NT2/D1 (cell line): ENCODE measurements around the gene CLCN5.

ENCODE experiments used
- DNase-seq: peaks from one replicate; pipeline ENCODE4 v3.0.0-alpha.2; 2011; ENCODE audit warnings: low read depth, low spot score
- H3K27me3 ChIP-seq: 2 replicates; pipeline ENCODE4 v1.6.0; 2011; ENCODE audit warnings: mild to moderate bottlenecking; ENCODE audit not compliant: insufficient read length, insufficient read depth
- H3K36me3 ChIP-seq: 2 replicates; pipeline ENCODE4 v1.6.1; 2011; ENCODE audit warnings: mild to moderate bottlenecking, low read length, mixed read lengths; ENCODE audit not compliant: insufficient read depth, insufficient read length
- H3K4me1 ChIP-seq: 2 replicates; pipeline ENCODE4 v1.5.1; 2011; ENCODE audit not compliant: insufficient read depth, insufficient read length
- H3K4me3 ChIP-seq: 2 replicates; pipeline ENCODE4 v1.5.1; 2011; ENCODE audit warnings: low read depth; ENCODE audit not compliant: insufficient read length
- H3K9ac ChIP-seq: 2 replicates; pipeline ENCODE4 v1.6.0; 2011; ENCODE audit warnings: low read depth; ENCODE audit not compliant: insufficient read length
- H3K9me3 ChIP-seq: 2 replicates; pipeline ENCODE4 v1.5.1; 2011; ENCODE audit warnings: mild to moderate bottlenecking, low read length; ENCODE audit not compliant: insufficient read depth
- SUZ12 ChIP-seq: IDR thresholded peaks from 2 replicates; pipeline ENCODE4 v1.6.1; 2011; ENCODE audit not compliant: insufficient read length, insufficient read depth; ENCODE audit errors: extremely low read depth
- YY1 ChIP-seq: IDR thresholded peaks from 2 replicates; pipeline ENCODE4 v1.6.1; 2011; ENCODE audit not compliant: insufficient read length, insufficient read depth
- ZNF274 ChIP-seq: IDR thresholded peaks from 2 replicates; pipeline ENCODE4 v1.6.1; 2011; ENCODE audit warnings: mild to moderate bottlenecking, low read depth, low read length

Gene CLCN5

DNA sequence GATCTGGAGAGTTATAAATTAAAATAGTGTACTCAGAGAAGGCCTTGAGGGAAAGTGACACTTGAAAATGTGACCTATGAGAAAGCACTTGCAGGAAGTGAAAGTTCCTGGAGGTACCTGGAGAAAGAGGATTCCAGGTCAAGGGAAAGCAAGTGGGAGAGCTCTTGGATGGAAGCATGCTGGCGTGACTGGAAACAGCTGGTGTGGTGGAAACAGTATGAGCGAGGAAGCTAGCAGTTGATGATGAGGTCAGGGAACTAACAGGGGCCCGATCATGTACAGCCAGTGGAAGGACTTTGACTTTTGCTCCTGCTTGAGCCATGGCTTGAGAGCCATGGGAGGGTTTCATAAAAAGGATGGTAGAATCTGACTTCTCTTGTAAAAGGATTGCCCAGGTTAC lies 9.5 kb upstream of the CLCN5 start:
- H3K9ac ChIP-seq = no peak overlapping the region
- no peak for DNase-seq
- no peak for TF ChIP-seq YY1
- TF ChIP-seq ZNF274 = no peak
- TF ChIP-seq SUZ12 = no peak
- no peaks in the 10 kb centered on the region for H3K4me1 ChIP-seq
- H3K27me3 ChIP-seq = no peaks in the 10 kb centered on the region
- H3K9me3 ChIP-seq = no peaks in the 10 kb centered on the region
- no peaks in the 10 kb centered on the region for H3K36me3 ChIP-seq
- H3K4me3 ChIP-seq = no peak overlapping the region

DNA sequence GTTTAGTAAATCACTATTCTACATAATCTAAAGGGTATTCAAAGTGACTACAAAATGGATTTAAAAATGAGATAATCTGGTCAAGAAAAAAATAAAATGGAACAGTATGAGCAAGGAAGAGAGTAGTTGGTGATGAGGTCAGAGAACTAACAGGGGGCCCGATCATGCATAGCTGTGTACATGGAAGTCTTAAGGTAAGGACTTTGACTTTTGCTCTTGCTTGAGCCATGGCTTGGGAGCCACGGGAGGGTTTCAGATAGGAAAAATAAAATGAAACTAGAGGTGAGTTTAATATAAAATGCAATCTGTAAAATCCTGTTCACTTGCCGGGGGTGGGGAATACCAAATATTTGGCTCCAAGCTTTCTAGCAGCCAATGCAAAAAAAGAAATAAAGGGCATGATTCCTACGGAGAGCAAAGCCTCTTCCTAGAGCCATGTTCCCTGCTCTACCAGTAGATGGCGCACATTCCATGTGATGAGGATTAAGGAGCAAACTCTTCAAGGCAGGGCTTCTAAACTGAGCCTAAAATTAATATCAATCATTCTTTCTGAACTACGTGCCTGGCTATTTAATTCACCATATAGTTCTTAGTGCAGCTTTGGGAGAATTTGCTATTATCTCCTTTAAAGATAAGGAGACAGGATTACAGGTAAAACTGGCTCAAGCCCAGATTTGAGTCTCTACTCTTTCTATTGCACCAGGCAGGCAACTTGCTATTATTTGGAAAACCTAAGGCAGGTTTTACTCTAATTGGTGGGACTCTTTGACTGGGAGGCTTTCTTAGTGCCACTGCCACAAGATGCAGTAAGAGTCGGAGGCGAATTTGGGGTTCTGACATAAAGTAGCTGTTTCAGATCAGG lies 6.8 kb upstream of the CLCN5 start:
- Histone ChIP-seq H3K4me1 (no peaks in the 10 kb centered on the region), H3K4me3 (no peak overlapping the region), H3K9me3 (no peaks in the 10 kb centered on the region), H3K27me3 (no peaks in the 10 kb centered on the region), H3K36me3 (no peaks in the 10 kb centered on the region), H3K9ac (no peak overlapping the region)
- peak; percentile 23 for DNase-seq
- no peak for TF ChIP-seq SUZ12

DNA sequence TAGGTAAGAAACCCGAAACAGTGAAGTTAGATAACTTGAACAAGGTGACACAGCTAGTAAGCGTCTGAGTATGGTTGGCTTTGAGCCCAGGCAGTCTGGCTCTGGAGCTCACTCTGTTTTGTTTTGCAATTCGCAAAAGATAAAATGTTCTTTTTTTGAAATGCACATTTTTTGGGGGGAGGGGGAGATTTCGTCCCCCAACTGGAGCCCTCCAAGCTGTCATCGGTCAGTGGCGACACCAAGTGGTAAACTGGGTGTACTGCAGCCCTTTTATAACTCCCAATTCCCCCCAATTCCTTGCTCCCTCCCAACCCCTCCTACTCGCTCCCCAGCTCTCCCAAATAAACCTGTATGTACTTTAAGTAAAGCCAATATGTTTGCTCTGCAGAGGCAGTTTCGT lies 2.8 kb upstream of the CLCN5 start:
- no peak for TF ChIP-seq YY1
- no peak for TF ChIP-seq SUZ12
- no peak for TF ChIP-seq ZNF274
- no peaks in the 10 kb centered on the region for H3K9me3 ChIP-seq
- no peaks in the 10 kb centered on the region for H3K36me3 ChIP-seq
- no peak overlapping the region for H3K4me3 ChIP-seq
- no peaks in the 10 kb centered on the region for H3K4me1 ChIP-seq
- DNase-seq = peak; percentile 13
- peaks cover 3% of the 10 kb centered on the region for H3K27me3 ChIP-seq
- no peak overlapping the region for H3K9ac ChIP-seq

DNA sequence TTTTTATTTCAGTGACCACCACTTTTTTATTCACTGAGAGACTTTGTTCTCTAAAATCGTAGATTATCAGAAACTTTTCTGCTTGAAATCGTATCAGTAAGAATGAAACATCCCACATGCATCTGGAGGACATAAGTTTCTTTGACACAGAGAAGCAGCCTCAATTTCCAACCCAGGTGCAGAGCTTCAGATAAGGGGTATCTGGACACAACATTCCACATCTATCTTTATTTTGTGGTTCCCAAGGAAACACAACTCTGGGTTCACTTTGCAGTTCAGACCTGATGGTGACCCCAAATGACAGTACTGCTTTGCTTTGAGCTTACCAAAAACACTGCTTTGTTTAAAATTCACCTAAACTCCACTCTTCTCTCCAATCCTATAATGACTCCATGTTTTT lies 1.3 kb upstream of the CLCN5 start:
- TF ChIP-seq YY1 (no peak), ZNF274 (no peak), SUZ12 (no peak)
- no peaks in the 10 kb centered on the region for H3K9me3 ChIP-seq
- no peaks in the 10 kb centered on the region for H3K4me1 ChIP-seq
- no peak overlapping the region for H3K4me3 ChIP-seq
- no peak for DNase-seq
- peaks cover 3% of the 10 kb centered on the region for H3K27me3 ChIP-seq
- peaks cover 7% of the 10 kb centered on the region for H3K36me3 ChIP-seq
- H3K9ac ChIP-seq = no peak overlapping the region

DNA sequence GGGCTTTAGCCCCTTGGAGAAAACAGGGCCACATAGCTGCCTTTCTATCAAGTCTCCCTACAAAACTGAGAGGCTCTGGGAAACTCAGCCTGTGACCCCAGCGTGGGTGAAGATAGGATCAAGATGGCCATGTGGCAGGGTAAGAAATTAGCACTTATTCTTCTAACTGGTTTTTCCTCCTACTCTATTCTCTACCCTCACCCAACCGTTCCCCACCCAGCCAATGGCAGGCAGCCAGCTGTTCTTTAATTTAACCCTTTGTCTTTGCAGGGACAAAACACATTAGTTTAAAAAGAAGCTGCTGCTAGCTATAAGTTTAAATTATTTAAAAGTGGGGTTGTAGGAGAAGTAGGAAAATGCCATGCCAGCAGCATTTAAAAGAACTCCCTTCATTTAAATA lies 2.8 kb downstream of the CLCN5 start:
- peaks cover 10% of the 10 kb centered on the region for H3K36me3 ChIP-seq
- no peak for TF ChIP-seq ZNF274
- TF ChIP-seq SUZ12 = no peak
- no peak for TF ChIP-seq YY1
- no peak for DNase-seq
- H3K9me3 ChIP-seq = no peaks in the 10 kb centered on the region
- H3K27me3 ChIP-seq = peaks cover 3% of the 10 kb centered on the region
- no peak overlapping the region for H3K9ac ChIP-seq
- no peaks in the 10 kb centered on the region for H3K4me1 ChIP-seq
- no peak overlapping the region for H3K4me3 ChIP-seq

DNA sequence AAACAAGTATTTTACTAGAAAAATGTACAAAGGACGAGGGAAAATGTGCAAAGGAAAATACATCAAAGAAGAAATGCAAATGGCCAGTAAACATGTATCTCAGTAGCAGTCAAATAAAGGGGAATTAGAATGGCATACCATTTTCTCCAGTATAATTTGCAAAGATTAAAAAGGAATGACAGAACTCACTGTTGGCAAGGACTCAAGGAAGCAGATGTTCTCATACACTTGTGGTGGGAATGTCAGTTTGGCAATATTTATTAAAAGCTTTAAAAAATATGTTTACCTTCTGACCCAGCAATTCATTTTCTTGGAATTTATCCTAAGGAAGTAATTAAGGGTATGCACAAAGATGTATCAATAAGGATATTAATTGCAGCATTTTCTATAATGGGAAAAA lies 7.6 kb downstream of the CLCN5 start:
- Histone ChIP-seq H3K4me1 (no peaks in the 10 kb centered on the region), H3K27me3 (no peaks in the 10 kb centered on the region), H3K9me3 (no peaks in the 10 kb centered on the region)

DNA sequence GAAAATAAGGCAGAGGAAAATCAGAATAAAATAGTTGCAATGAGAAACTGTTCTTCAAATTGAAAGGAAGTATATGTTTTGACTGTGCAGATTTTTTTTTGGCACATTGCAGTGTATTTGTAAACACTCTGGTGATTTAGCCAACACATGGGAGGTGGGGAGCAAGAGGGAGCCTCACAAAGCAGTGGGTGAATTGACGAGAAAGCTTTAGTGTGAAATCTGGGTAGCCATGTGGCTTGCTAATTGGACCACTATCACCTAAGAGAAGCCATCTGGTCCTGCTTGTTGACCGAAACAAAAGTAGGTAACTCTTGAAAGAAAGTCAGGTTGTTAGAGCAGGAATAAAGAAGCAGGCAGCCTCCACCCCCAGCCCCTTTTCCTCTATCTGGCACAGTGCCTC lies 10.4 kb downstream of the CLCN5 start:
- Histone ChIP-seq H3K4me3 (no peak overlapping the region), H3K9ac (no peak overlapping the region), H3K27me3 (no peaks in the 10 kb centered on the region), H3K4me1 (no peaks in the 10 kb centered on the region), H3K36me3 (no peaks in the 10 kb centered on the region), H3K9me3 (no peaks in the 10 kb centered on the region)
- TF ChIP-seq SUZ12 (no peak), ZNF274 (no peak), YY1 (no peak)
- DNase-seq = no peak

More for the DNA sequence above, 7.6 kb downstream of the CLCN5 start:
- no peak for DNase-seq
- Histone ChIP-seq H3K4me3 (no peak overlapping the region), H3K9ac (no peak overlapping the region), H3K36me3 (peaks cover 10% of the 10 kb centered on the region)
- TF ChIP-seq SUZ12 = no peak
- no peak for TF ChIP-seq YY1
- no peak for TF ChIP-seq ZNF274
